NCI-H146 treated with DMSO at 0.1 percent for 48 hours (cell line): ENCODE measurements around the gene FOXN3.

Experiments used
- DNase-seq: peaks from one replicate; lab custom pipeline; 2025; ENCODE audit not compliant: unreplicated experiment; lab: John Stamatoyannopoulos, UW

The FOXN3 gene

GRCh38 chr14:89384636-89385035 lies 32.4 kb downstream of the FOXN3 start:
- no peak for DNase-seq

GRCh38 chr14:89384023-89384422 lies 33.0 kb downstream of the FOXN3 start:
- no peak for DNase-seq

- no peak for DNase-seq
Observed at GRCh38 chr14:89382901-89383845, 33.9 kb downstream of the FOXN3 start.

- DNase-seq = no peak
Observed at GRCh38 chr14:89382487-89382886, 34.5 kb downstream of the FOXN3 start.

- DNase-seq = no peak
Observed at GRCh38 chr14:89379891-89380820, 36.9 kb downstream of the FOXN3 start.

- no peak for DNase-seq
Observed at GRCh38 chr14:89379006-89379405, 38.0 kb downstream of the FOXN3 start.

GRCh38 chr14:89378119-89378518 lies 38.9 kb downstream of the FOXN3 start:
- no peak for DNase-seq

- no peak for DNase-seq
Observed at GRCh38 chr14:89377544-89377943, 39.5 kb downstream of the FOXN3 start.

GRCh38 chr14:89374908-89375307 lies 42.1 kb downstream of the FOXN3 start:
- DNase-seq = no peak

GRCh38 chr14:89373185-89373584 lies 43.8 kb downstream of the FOXN3 start:
- no peak for DNase-seq

GRCh38 chr14:89372512-89372883 lies 44.5 kb downstream of the FOXN3 start:
- DNase-seq = no peak

GRCh38 chr14:89371585-89372511 lies 45.2 kb downstream of the FOXN3 start:
- no peak for DNase-seq

- DNase-seq = no peak
Observed at GRCh38 chr14:89370781-89371180, 46.3 kb downstream of the FOXN3 start.

GRCh38 chr14:89370381-89370780 lies 46.7 kb downstream of the FOXN3 start:
- no peak for DNase-seq

GRCh38 chr14:89369656-89370055 lies 47.4 kb downstream of the FOXN3 start:
- no peak for DNase-seq

- DNase-seq = no peak
Observed at GRCh38 chr14:89368490-89369477, 48.2 kb downstream of the FOXN3 start.

GRCh38 chr14:89367779-89368120 lies 49.3 kb downstream of the FOXN3 start:
- no peak for DNase-seq

GRCh38 chr14:89366864-89367778 lies 49.9 kb downstream of the FOXN3 start:
- no peak for DNase-seq
